ENCODE data around the gene CD86.
"Not testable (repeated sequence)": the region's sequence is repeated elsewhere in the genome, so short reads cannot be mapped to it uniquely, and the experiment has no call there.

Gene CD86

GRCh38 chr3:122164983-122165382 is 109.8 kb downstream of the CD86 start:
- DNase-seq: not testable (repeated sequence)

DNA sequence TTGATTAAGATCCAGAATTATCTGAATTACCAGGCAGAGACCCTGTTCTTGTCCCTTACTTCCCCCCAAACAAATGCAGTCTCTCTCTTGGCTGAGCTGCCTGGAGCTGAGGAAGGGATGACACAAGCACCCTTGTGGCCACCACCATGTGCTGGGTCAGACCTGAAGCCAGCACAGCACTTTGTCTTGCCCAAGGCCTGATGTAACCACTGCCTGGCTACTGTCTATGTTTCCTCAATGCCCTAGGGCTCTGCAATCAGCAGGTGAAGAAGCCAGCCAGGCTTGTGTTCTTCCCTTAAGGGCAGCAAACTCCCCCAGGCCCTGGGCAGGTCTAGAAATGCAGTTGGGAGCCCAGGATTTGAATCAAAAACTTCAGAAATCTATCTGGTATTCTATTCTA is 112.5 kb downstream of the CD86 start:
- DNase-seq: no peak

DNA sequence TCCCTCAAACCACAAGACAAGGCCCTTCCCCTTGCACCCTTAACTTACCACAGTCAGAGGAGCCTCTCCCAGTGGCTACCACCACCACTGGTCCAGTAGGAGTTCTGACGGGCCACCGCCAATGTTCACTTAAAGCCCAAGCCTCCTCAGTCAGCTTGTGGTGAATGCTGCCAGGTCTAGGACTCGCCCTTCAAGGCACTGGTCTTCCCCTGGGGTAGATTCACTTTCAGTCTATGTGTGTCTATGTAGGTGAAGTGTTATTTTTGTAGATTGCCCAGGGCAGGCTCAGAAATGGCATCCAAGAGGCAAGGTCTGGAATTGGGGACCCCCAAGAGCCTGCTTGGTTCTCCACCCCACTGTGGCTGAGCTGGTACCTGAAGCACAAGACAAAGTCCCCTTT is 112.9 kb downstream of the CD86 start:
- no peak for DNase-seq

- DNase-seq: no peak
These were observed 114.7 kb downstream of the CD86 start for GRCh38 chr3:122169911-122170310.
